Right lobe of liver (tissue), 4 donors: ENCODE measurements around the gene SAG.

ENCODE experiments used
- POLR2A ChIP-seq: fragments of 450-650 bp; IDR thresholded peaks from one replicate; pipeline ENCODE4 v1.6.1; 2017; ENCODE audit warnings: antibody characterized with exemption, mild to moderate bottlenecking
- TF ChIP-seq, protein P1 (sequence below), 4 donors: fragments of 200-600 bp in 3 of 4; fragments of 450-650 bp in 1 of 4; IDR thresholded peaks; one replicate each; pipeline versions ENCODE4 v1.5.1 to v1.8.0; 2016 to 2022; ENCODE audit warnings: antibody characterized with exemption in 4 of 4, mild to moderate bottlenecking in 2 of 4
- donor health status: DM: no; HTN: no; CAD: no.
- donor health status: DM: no; HTN: no; CAD: no.
- donor health status: DM: no; HTN: yes; CAD: no.

DNA sequence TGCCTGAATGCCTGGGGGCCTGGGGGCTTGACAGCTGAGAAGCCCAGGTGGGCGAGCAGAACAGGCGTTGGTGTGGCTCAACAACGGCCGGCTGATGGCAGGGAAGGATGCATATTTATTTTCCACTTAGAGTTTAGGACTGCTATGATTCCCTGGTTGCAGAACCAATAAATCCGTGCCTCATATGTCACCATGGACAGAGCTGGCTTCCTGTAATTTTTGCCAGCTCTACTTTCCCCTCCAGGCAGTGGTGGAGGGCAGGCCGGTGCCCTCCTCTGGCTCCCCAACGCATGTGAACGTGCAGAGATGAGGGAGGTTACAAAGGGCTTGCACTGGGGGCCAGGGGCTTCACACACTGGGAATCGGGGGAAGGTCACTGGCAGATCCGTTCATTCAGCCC lies 18.2 kb downstream of the SAG start:
- TF ChIP-seq, protein P1, sequence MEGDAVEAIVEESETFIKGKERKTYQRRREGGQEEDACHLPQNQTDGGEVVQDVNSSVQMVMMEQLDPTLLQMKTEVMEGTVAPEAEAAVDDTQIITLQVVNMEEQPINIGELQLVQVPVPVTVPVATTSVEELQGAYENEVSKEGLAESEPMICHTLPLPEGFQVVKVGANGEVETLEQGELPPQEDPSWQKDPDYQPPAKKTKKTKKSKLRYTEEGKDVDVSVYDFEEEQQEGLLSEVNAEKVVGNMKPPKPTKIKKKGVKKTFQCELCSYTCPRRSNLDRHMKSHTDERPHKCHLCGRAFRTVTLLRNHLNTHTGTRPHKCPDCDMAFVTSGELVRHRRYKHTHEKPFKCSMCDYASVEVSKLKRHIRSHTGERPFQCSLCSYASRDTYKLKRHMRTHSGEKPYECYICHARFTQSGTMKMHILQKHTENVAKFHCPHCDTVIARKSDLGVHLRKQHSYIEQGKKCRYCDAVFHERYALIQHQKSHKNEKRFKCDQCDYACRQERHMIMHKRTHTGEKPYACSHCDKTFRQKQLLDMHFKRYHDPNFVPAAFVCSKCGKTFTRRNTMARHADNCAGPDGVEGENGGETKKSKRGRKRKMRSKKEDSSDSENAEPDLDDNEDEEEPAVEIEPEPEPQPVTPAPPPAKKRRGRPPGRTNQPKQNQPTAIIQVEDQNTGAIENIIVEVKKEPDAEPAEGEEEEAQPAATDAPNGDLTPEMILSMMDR (IDR thresholded peaks at IDR 0.05), result no peak
- TF ChIP-seq POLR2A, result no peak
